ENCODE measurements around the gene BAX. TPM values are rescaled to one million over a fixed set of nuclear protein-coding genes. Genes with fewer than 3 reads are reported as not detected.

The BAX gene
- polyA plus RNA-seq, 4 donors, result 138 to 199 (median 162) TPM

DNA sequence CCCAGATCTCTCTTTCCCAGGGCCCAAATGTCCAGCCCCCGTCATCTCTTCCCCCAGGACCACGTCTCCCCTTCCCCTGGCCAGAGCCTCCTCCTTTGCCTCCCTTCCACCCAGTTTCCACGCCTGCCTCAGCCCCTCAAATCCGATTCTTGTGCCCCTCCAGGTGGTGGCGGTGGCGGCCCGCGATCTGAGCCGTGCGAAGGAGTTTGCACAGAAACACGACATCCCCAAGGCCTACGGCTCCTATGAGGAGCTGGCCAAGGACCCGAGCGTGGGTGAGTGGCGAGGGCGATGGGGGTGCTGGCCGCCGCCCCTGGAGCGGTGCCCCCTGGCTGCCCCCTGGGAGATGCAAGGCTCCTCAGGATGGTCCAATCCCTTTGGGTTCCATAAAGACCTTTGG lies 19.8 kb upstream of the BAX start:
- Histone ChIP-seq H3K9me3 (ENCODE audit: control insufficient read depth in 2 of 2, insufficient read depth in 1 of 2, low read depth in 1 of 2, low read length in 1 of 2) (peaks cover 0 to 5% of the 10 kb centered on the region in 2 donors), H3K27ac (ENCODE audit: low read depth in 1 of 3, low read length in 2 of 3) (no peak overlapping the region), H3K4me3 (ENCODE audit: low read depth in 1 of 3, low read length in 3 of 3) (no peak overlapping the region), H3K27me3 (ENCODE audit: control insufficient read depth in 3 of 3, insufficient read depth in 3 of 3, low read length in 3 of 3) (peaks cover 0 to 4% (median 0%) of the 10 kb centered on the region in 3 donors), H3K36me3 (ENCODE audit: control insufficient read depth in 3 of 3, insufficient read depth in 2 of 3, low read depth in 1 of 3, low read length in 3 of 3) (peaks cover 0 to 6% (median 0%) of the 10 kb centered on the region in 3 donors), H3K4me1 (ENCODE audit: control insufficient read depth in 3 of 3, insufficient read depth in 2 of 3, low read depth in 1 of 3, low read length in 2 of 3) (peaks cover 0 to 21% (median 3%) of the 10 kb centered on the region in 3 donors)
- DNase-seq (no peak), FAIRE-seq (no peak)
- WGBS, 3 donors, result 82 to 88% (median 84%) methylated on average over 18 to 19 of the region's 19 CpGs

DNA sequence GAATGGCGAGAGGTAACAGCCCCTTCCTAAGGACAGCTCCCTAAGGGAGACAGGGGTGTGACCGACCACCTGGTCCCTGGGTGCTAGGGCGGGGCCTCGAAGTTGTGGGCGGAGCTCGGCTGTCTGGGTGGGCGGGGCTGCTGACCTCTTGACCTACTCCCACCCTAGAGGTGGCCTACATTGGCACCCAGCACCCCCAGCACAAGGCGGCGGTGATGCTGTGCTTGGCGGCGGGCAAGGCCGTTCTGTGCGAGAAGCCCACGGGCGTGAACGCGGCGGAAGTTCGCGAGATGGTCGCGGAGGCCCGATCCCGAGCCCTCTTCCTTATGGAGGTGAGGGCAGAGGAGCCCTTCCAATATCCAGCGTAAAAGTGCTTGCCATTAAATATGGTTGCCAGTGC lies 18.8 kb upstream of the BAX start:
- Histone ChIP-seq H3K4me1 (ENCODE audit: control insufficient read depth in 3 of 3, insufficient read depth in 2 of 3, low read depth in 1 of 3, low read length in 2 of 3) (peaks cover 0 to 21% (median 3%) of the 10 kb centered on the region in 3 donors), H3K4me3 (ENCODE audit: low read depth in 1 of 3, low read length in 3 of 3) (no peak overlapping the region), H3K27me3 (ENCODE audit: control insufficient read depth in 3 of 3, insufficient read depth in 3 of 3, low read length in 3 of 3) (peaks cover 0 to 4% (median 0%) of the 10 kb centered on the region in 3 donors), H3K27ac (ENCODE audit: low read depth in 1 of 3, low read length in 2 of 3) (no peak overlapping the region), H3K36me3 (ENCODE audit: control insufficient read depth in 3 of 3, insufficient read depth in 2 of 3, low read depth in 1 of 3, low read length in 3 of 3) (peaks cover 0 to 14% (median 0%) of the 10 kb centered on the region in 3 donors), H3K9me3 (ENCODE audit: control insufficient read depth in 2 of 2, insufficient read depth in 1 of 2, low read depth in 1 of 2, low read length in 1 of 2) (peaks cover 0 to 13% of the 10 kb centered on the region in 2 donors)
- no peak for FAIRE-seq
- WGBS, 3 donors, result 89 to 95% (median 93%) methylated on average over 25 of the region's 25 CpGs
- DNase-seq, result no peak

DNA sequence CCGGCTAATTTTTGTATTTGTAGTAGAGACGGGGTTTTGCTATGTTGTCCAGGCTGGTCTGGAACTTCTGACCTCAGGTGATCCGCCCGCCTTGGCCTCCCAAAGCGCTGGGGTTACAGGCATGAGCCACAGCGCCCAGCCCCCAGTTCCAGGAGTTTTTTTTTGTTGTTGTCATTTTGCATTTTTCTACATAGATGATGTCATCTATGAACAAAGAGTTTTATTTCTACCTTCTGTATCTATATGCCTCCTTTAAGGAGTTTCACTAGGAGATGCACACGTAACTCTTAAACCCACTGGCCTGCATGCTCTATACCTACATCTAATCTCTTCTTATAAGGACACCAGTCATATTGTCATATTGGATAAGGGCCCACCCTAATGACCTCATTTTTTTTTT lies 16.4 kb upstream of the BAX start:
- Histone ChIP-seq H3K4me3 (ENCODE audit: low read depth in 1 of 3, low read length in 3 of 3) (no peak overlapping the region), H3K4me1 (ENCODE audit: control insufficient read depth in 3 of 3, insufficient read depth in 2 of 3, low read depth in 1 of 3, low read length in 2 of 3) (peaks cover 0 to 16% (median 3%) of the 10 kb centered on the region in 3 donors), H3K27ac (ENCODE audit: low read depth in 1 of 3, low read length in 2 of 3) (no peak overlapping the region), H3K36me3 (ENCODE audit: control insufficient read depth in 3 of 3, insufficient read depth in 2 of 3, low read depth in 1 of 3, low read length in 3 of 3) (peaks cover 0 to 21% (median 2%) of the 10 kb centered on the region in 3 donors), H3K9me3 (ENCODE audit: control insufficient read depth in 2 of 2, insufficient read depth in 1 of 2, low read depth in 1 of 2, low read length in 1 of 2) (peaks cover 0 to 19% of the 10 kb centered on the region in 2 donors), H3K27me3 (ENCODE audit: control insufficient read depth in 3 of 3, insufficient read depth in 3 of 3, low read length in 3 of 3) (no peaks in the 10 kb centered on the region)
- no peak for FAIRE-seq
- WGBS, 3 donors, result 61 to 76% (median 72%) methylated on average over 7 of the region's 7 CpGs
- DNase-seq, result no peak

DNA sequence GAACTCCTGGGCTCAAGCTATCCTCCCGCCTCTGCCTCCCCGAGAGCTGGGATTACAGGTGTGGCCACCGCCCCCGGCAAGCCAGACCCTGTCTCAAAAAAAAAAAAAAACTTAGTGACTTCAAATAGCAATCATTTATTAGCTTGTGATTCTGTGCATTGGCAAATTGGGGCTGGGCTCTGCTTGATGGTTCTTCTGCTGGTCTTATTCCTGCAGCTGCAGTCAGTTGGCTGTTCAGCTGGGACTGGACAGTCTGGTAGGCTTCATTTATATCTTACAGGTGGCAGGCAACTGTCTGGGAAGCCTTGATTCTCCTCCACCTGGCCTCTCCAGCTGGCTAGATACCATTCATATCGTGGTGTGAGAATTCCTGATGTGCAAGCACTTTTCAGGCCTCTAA lies 13.8 kb upstream of the BAX start:
- H3K27ac ChIP-seq (ENCODE audit: low read depth in 1 of 3, low read length in 2 of 3), result no peak overlapping the region
- WGBS, 3 donors, result 91 to 98% (median 91%) methylated on average over 3 to 5 of the region's 5 CpGs
- peaks cover 0 to 4% (median 3%) of the 10 kb centered on the region in 3 donors for H3K4me1 ChIP-seq (ENCODE audit: control insufficient read depth in 3 of 3, insufficient read depth in 2 of 3, low read depth in 1 of 3, low read length in 2 of 3)
- peaks cover 0 to 17% of the 10 kb centered on the region in 2 donors for H3K9me3 ChIP-seq (ENCODE audit: control insufficient read depth in 2 of 2, insufficient read depth in 1 of 2, low read depth in 1 of 2, low read length in 1 of 2)
- DNase-seq, result no peak
- no peak for FAIRE-seq
- H3K27me3 ChIP-seq (ENCODE audit: control insufficient read depth in 3 of 3, insufficient read depth in 3 of 3, low read length in 3 of 3), result no peaks in the 10 kb centered on the region
- H3K36me3 ChIP-seq (ENCODE audit: control insufficient read depth in 3 of 3, insufficient read depth in 2 of 3, low read depth in 1 of 3, low read length in 3 of 3), result peaks cover 0 to 28% (median 2%) of the 10 kb centered on the region in 3 donors
- no peak overlapping the region for H3K4me3 ChIP-seq (ENCODE audit: low read depth in 1 of 3, low read length in 3 of 3)

DNA sequence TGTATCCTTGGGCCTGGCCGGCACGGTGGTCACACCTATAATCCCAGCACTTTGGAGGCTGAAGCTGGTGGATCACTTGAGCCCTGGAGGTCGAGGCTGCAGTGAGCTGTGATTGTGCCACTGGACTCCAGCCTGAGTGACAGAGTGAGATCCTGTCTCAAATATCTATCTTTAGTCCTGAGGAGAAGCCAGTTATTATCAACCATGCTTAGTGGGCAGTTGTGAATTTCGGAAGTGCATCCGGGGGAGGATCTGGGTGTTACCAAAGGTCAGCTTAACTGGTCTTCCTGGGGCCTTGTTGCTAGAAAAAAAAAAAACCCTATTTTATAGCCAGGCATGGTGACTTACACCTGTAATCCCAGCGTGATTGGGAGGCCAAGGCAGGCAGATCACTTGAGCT lies 11.6 kb upstream of the BAX start:
- Histone ChIP-seq H3K27ac (ENCODE audit: low read depth in 1 of 3, low read length in 2 of 3) (no peak overlapping the region), H3K27me3 (ENCODE audit: control insufficient read depth in 3 of 3, insufficient read depth in 3 of 3, low read length in 3 of 3) (no peaks in the 10 kb centered on the region), H3K9me3 (ENCODE audit: control insufficient read depth in 2 of 2, insufficient read depth in 1 of 2, low read depth in 1 of 2, low read length in 1 of 2) (peaks cover 0 to 29% of the 10 kb centered on the region in 2 donors), H3K4me1 (ENCODE audit: control insufficient read depth in 3 of 3, insufficient read depth in 2 of 3, low read depth in 1 of 3, low read length in 2 of 3) (peaks cover 0 to 3% (median 0%) of the 10 kb centered on the region in 3 donors), H3K4me3 (ENCODE audit: low read depth in 1 of 3, low read length in 3 of 3) (no peak overlapping the region), H3K36me3 (ENCODE audit: control insufficient read depth in 3 of 3, insufficient read depth in 2 of 3, low read depth in 1 of 3, low read length in 3 of 3) (peaks cover 0 to 26% (median 2%) of the 10 kb centered on the region in 3 donors)
- DNase-seq, result no peak
- WGBS, 3 donors, result 81 to 90% (median 87%) methylated on average over 6 of the region's 6 CpGs
- no peak for FAIRE-seq

DNA sequence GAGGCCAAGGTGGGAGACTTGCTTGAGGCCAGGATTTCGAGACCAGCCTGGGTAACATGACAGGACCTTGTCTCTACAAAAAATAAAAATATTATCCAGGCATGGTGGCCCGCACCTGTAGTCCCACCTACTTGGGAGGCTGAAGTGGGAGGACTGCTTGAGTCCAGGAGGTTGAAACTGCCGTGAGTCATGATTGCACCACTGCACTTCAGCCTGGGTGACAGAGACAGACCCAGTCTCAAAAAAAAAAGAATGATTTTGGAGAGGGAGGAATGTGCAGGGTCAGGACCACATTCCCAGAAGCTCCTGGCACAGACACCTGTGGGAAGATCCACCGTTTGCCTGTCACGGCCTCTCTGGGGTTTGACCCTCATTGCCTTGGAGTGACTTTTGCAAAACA lies 9.3 kb upstream of the BAX start:
- H3K9me3 ChIP-seq (ENCODE audit: control insufficient read depth in 2 of 2, insufficient read depth in 1 of 2, low read depth in 1 of 2, low read length in 1 of 2), result peaks cover 0 to 28% of the 10 kb centered on the region in 2 donors
- H3K4me3 ChIP-seq (ENCODE audit: low read depth in 1 of 3, low read length in 3 of 3), result no peak overlapping the region
- no peak overlapping the region for H3K27ac ChIP-seq (ENCODE audit: low read depth in 1 of 3, low read length in 2 of 3)
- no peaks in the 10 kb centered on the region for H3K27me3 ChIP-seq (ENCODE audit: control insufficient read depth in 3 of 3, insufficient read depth in 3 of 3, low read length in 3 of 3)
- no peaks in the 10 kb centered on the region for H3K4me1 ChIP-seq (ENCODE audit: control insufficient read depth in 3 of 3, insufficient read depth in 2 of 3, low read depth in 1 of 3, low read length in 2 of 3)
- H3K36me3 ChIP-seq (ENCODE audit: control insufficient read depth in 3 of 3, insufficient read depth in 2 of 3, low read depth in 1 of 3, low read length in 3 of 3), result peaks cover 0 to 19% (median 2%) of the 10 kb centered on the region in 3 donors
- WGBS, 3 donors, result 85 to 92% (median 89%) methylated on average over 5 of the region's 5 CpGs
- no peak for FAIRE-seq
- DNase-seq, result no peak

DNA sequence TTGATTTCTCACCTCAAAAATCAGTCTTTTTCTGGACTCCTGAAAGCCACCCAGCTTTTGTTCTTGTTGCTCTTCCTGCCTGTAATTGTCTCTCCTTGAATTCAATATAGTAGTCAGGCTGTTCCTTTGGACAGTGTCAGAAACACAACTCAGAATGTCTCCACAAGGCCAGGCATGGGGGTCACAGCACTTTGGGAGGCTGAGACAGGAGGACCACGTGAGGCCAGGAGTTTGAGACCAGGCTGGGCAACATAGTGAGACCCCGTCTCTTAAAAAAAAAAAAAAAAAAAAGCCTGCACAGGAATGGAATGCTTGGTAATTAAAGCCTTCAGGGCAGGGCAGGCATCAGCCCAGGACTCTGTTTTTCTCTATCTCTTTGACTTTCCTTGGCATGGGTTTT lies 8.9 kb upstream of the BAX start:
- no peak overlapping the region for H3K27ac ChIP-seq (ENCODE audit: low read depth in 1 of 3, low read length in 2 of 3)
- H3K9me3 ChIP-seq (ENCODE audit: control insufficient read depth in 2 of 2, insufficient read depth in 1 of 2, low read depth in 1 of 2, low read length in 1 of 2), result peaks cover 0 to 24% of the 10 kb centered on the region in 2 donors
- no peak overlapping the region for H3K4me3 ChIP-seq (ENCODE audit: low read depth in 1 of 3, low read length in 3 of 3)
- DNase-seq, result no peak
- no peak for FAIRE-seq
- H3K27me3 ChIP-seq (ENCODE audit: control insufficient read depth in 3 of 3, insufficient read depth in 3 of 3, low read length in 3 of 3), result no peaks in the 10 kb centered on the region
- peaks cover 0 to 15% (median 2%) of the 10 kb centered on the region in 3 donors for H3K36me3 ChIP-seq (ENCODE audit: control insufficient read depth in 3 of 3, insufficient read depth in 2 of 3, low read depth in 1 of 3, low read length in 3 of 3)
- H3K4me1 ChIP-seq (ENCODE audit: control insufficient read depth in 3 of 3, insufficient read depth in 2 of 3, low read depth in 1 of 3, low read length in 2 of 3), result peaks cover 0 to 1% (median 0%) of the 10 kb centered on the region in 3 donors
- 72 to 93% (median 85%) methylated on average over 2 of the region's 2 CpGs for WGBS, 3 donors

DNA sequence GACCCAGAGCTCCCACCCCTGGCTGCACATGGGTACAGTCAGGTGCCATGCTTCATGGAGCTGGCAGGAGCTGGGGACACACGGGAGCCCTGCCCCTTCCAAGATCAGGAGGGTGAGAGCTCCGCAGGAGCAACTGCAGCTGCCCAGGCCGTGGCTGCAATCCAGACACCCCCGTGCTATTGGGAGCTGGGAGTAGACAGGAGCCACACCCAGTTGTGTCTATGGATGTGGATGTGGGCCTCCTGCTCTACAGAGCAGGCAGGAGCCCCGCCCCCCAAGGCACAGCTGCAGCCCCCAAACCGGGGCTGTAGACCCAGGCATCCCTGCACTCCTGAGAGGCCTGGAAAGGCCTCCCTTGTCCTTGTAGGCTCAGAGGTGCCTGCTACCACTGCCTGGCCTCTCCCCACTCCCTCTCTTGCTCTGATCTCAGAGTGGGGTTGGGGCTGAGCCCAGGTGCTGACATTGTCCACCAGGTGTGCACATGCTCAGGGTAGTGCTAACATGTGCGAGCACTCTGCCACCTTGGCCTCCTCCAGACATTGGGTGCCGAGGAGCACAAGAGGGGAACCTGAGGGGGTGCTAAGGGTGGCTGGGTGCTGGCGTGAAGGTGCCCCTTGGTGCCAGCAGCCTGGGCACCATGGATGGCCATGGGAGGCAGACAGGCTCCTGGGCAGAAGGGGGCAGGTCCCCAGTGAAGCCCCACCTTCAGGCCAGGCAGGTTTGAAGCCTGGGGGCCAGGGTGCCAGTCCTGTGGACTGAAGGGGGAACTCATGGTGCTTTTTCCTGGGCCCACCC lies 8.0 kb upstream of the BAX start:
- WGBS, 3 donors, result 49 to 60% (median 60%) methylated on average over 8 to 9 of the region's 9 CpGs
- FAIRE-seq, result no peak

More for the DNA sequence above, 8.0 kb upstream of the BAX start:
- Histone ChIP-seq H3K36me3 (ENCODE audit: control insufficient read depth in 3 of 3, insufficient read depth in 2 of 3, low read depth in 1 of 3, low read length in 3 of 3) (peaks cover 0 to 13% (median 0%) of the 10 kb centered on the region in 3 donors), H3K27ac (ENCODE audit: low read depth in 1 of 3, low read length in 2 of 3) (no peak overlapping the region), H3K27me3 (ENCODE audit: control insufficient read depth in 3 of 3, insufficient read depth in 3 of 3, low read length in 3 of 3) (no peaks in the 10 kb centered on the region), H3K9me3 (ENCODE audit: control insufficient read depth in 2 of 2, insufficient read depth in 1 of 2, low read depth in 1 of 2, low read length in 1 of 2) (peaks cover 0 to 17% of the 10 kb centered on the region in 2 donors), H3K4me3 (ENCODE audit: low read depth in 1 of 3, low read length in 3 of 3) (no peak overlapping the region), H3K4me1 (ENCODE audit: control insufficient read depth in 3 of 3, insufficient read depth in 2 of 3, low read depth in 1 of 3, low read length in 2 of 3) (peaks cover 0 to 3% (median 0%) of the 10 kb centered on the region in 3 donors)
- DNase-seq, result no peak

Data from small intestine (tissue), 7 donors.